ENCODE results near the gene CLEC16A. TPM values are rescaled to one million over a fixed set of nuclear protein-coding genes. Genes with fewer than 3 reads are reported as not detected.

The CLEC16A gene
- total RNA-seq, 4 donors from 2014 or later = 20.2 to 28.8 (median 22.8) TPM

DNA sequence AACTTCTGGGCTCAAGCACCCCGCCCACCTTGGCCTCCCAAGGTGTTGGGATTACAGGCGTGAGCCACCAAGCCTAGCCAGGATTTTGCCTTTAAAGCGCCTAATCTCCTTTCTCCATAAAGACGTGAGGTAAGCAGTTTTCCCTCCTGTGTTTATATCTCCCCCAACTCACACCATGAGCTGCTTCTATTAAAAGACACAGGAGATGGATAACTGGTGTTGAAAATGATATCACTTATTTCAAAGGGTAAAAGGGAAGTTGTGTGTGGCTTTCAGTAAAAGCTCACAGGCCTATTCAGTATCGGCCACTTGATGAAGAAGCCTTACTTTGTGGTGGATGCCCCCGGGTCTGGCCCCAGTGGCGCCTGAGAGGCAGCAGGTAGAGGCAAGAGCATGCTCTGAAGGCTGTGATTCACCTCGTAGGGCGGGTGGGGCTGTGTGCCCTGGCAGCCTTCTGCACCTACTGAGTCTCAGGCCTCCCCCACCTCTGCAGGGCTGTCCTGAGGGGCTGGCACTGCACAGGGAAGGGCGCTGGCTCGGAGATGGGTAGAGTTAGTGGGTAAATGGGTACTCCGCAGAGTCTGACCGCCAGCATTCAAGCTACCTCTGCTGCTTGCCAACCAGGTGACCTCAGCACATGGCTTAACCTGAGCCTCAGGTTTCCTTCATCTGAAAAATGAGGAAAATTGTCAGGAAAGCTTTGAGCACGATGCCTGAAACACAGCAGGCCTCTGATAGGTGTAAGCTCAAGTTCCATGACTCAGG is 146.8 kb downstream of the CLEC16A start:
- TF ChIP-seq CTCF (IDR thresholded peaks at IDR 0.05; ENCODE audit: low read depth) = no peak

GRCh38 chr16:11092788-11093571 is 148.6 kb downstream of the CLEC16A start:
- no peak for TF ChIP-seq CTCF (IDR thresholded peaks at IDR 0.05; ENCODE audit: low read depth)

- no peak for TF ChIP-seq CTCF (IDR thresholded peaks at IDR 0.05; ENCODE audit: low read depth)
Observed at GRCh38 chr16:11093572-11094074, 149.3 kb downstream of the CLEC16A start.

GRCh38 chr16:11094075-11094856 is 149.9 kb downstream of the CLEC16A start:
- no peak for TF ChIP-seq CTCF (IDR thresholded peaks at IDR 0.05; ENCODE audit: low read depth)

- TF ChIP-seq CTCF (IDR thresholded peaks at IDR 0.05; ENCODE audit: low read depth) = no peak
Observed at GRCh38 chr16:11094857-11095565, 150.6 kb downstream of the CLEC16A start.

- TF ChIP-seq CTCF (IDR thresholded peaks at IDR 0.05; ENCODE audit: low read depth) = no peak
Observed at GRCh38 chr16:11095935-11096334, 151.6 kb downstream of the CLEC16A start.
